H9 (cell line): Measurements from ENCODE around the gene MAST4. TPM values are rescaled to one million over a fixed set of nuclear protein-coding genes. Genes with fewer than 3 reads are reported as not detected.

Experiments
- DNase-seq: peaks from one replicate; pipeline ENCODE4 v3.0.0-alpha.2; 2017
- H2AFZ ChIP-seq: one replicate; pipeline ENCODE4 v1.6.1; 2013; ENCODE audit warnings: mild to moderate bottlenecking, low read length, control low read depth, moderate library complexity
- H2AK5ac ChIP-seq: 2 replicates; pipeline ENCODE4 v1.6.1; 2013; ENCODE audit warnings: low read length, control low read depth, mixed read lengths; ENCODE audit not compliant: insufficient read length
- H2BK120ac ChIP-seq: one replicate; pipeline ENCODE4 v1.6.1; 2013; ENCODE audit warnings: low read depth, mild to moderate bottlenecking, low read length, control low read depth, inconsistent platforms; ENCODE audit not compliant: poor library complexity, severe bottlenecking
- H2BK12ac ChIP-seq: 2 replicates; pipeline ENCODE4 v1.6.1; 2013; ENCODE audit warnings: low read length, control low read depth, mixed read lengths, low read depth; ENCODE audit not compliant: insufficient read length
- H2BK15ac ChIP-seq: 2 replicates; pipeline ENCODE4 v1.6.1; 2013; ENCODE audit warnings: low read depth, low read length, control low read depth
- H2BK20ac ChIP-seq: one replicate; pipeline ENCODE4 v1.6.1; 2013; ENCODE audit warnings: low read depth, mild to moderate bottlenecking, low read length, control low read depth, inconsistent platforms; ENCODE audit not compliant: poor library complexity, severe bottlenecking
- H2BK5ac ChIP-seq: 2 replicates; pipeline ENCODE4 v1.6.1; 2013; ENCODE audit warnings: low read length, control low read depth, mixed read lengths; ENCODE audit not compliant: insufficient read length
- H3K14ac ChIP-seq: 2 replicates; pipeline ENCODE4 v1.6.1; 2013; ENCODE audit warnings: low read length, control low read depth; ENCODE audit not compliant: insufficient read depth
- H3K18ac ChIP-seq: 2 replicates; pipeline ENCODE4 v1.6.1; 2013; ENCODE audit warnings: low read depth, mild to moderate bottlenecking, mixed read lengths, low read length, control low read depth; ENCODE audit not compliant: insufficient read length
- H3K23ac ChIP-seq: 2 replicates; pipeline ENCODE4 v1.6.1; 2013; ENCODE audit warnings: low read length, control low read depth, mixed read lengths, low read depth; ENCODE audit not compliant: insufficient read length
- H3K23me2 ChIP-seq: 2 replicates; pipeline ENCODE4 v1.6.1; 2013; ENCODE audit warnings: low read depth, mild to moderate bottlenecking, mixed read lengths, low read length, control low read depth; ENCODE audit not compliant: insufficient read length, poor library complexity, severe bottlenecking
- H3K27ac ChIP-seq: 2 replicates; pipeline ENCODE4 v1.5.1; 2013; ENCODE audit warnings: low read length, control low read depth, mixed read lengths, low read depth; ENCODE audit not compliant: insufficient read length
- H3K27me3 ChIP-seq: 2 replicates; pipeline ENCODE4 v1.6.1; 2013; ENCODE audit warnings: low read length, control low read depth, inconsistent platforms; ENCODE audit not compliant: insufficient read depth
- H3K4ac ChIP-seq: 2 replicates; pipeline ENCODE4 v1.6.1; 2013; ENCODE audit warnings: low read depth, mild to moderate bottlenecking, control low read depth, inconsistent platforms, low read length, moderate library complexity
- H3K4me1 ChIP-seq: 2 replicates; pipeline ENCODE4 v1.6.1; 2013; ENCODE audit warnings: low read length, control low read depth, inconsistent platforms; ENCODE audit not compliant: insufficient read depth
- H3K4me2 ChIP-seq: 2 replicates; pipeline ENCODE4 v1.6.1; 2013; ENCODE audit warnings: low read length, control low read depth, mixed read lengths; ENCODE audit not compliant: insufficient read length, insufficient read depth
- H3K56ac ChIP-seq: 2 replicates; pipeline ENCODE4 v1.6.1; 2013; ENCODE audit warnings: low read depth, mild to moderate bottlenecking, mixed read lengths, low read length, control low read depth; ENCODE audit not compliant: insufficient read length
- H3K79me1 ChIP-seq: 2 replicates; pipeline ENCODE4 v1.6.1; 2013; ENCODE audit warnings: low read depth, mild to moderate bottlenecking, moderate library complexity, low read length, control low read depth, inconsistent platforms; ENCODE audit not compliant: insufficient read depth, poor library complexity, severe bottlenecking
- H3K79me2 ChIP-seq: 2 replicates; pipeline ENCODE4 v1.6.1; 2013; ENCODE audit warnings: low read length, control low read depth, inconsistent platforms; ENCODE audit not compliant: insufficient read depth
- H3K9ac ChIP-seq: 2 replicates; pipeline ENCODE4 v1.6.1; 2013; ENCODE audit warnings: low read length, control low read depth, mixed read lengths; ENCODE audit not compliant: insufficient read length; ENCODE audit errors: extremely low read depth
- H3K9me3 ChIP-seq: one replicate; pipeline ENCODE4 v1.6.1; 2013; ENCODE audit warnings: low read depth, low read length, inconsistent platforms; ENCODE audit not compliant: control insufficient read depth
- H3T11ph ChIP-seq: one replicate; pipeline ENCODE4 v1.6.1; 2013; ENCODE audit warnings: mild to moderate bottlenecking, low read length, control low read depth, inconsistent platforms
- H4K20me1 ChIP-seq: one replicate; pipeline ENCODE4 v1.6.1; 2013; ENCODE audit not compliant: control insufficient read depth, insufficient read length, insufficient read depth
- H4K5ac ChIP-seq: 2 replicates; pipeline ENCODE4 v1.6.1; 2013; ENCODE audit warnings: low read depth, mild to moderate bottlenecking, mixed read lengths, low read length, control low read depth; ENCODE audit not compliant: insufficient read length
- H4K8ac ChIP-seq: replicated peaks from 2 replicates; pipeline ENCODE4 v1.6.1; 2013; ENCODE audit warnings: low read length, control low read depth, mixed read lengths, low read depth; ENCODE audit not compliant: insufficient read length
- H4K91ac ChIP-seq: 2 replicates; pipeline ENCODE4 v1.6.1; 2013; ENCODE audit warnings: low read depth, mild to moderate bottlenecking, moderate library complexity, mixed read lengths, low read length, control low read depth; ENCODE audit not compliant: insufficient read length
- H3K27ac Mint-ChIP-seq, 3 experiments: 2 replicates in 2 of 3; 3 replicates in 1 of 3; pipeline ENCODE4 v1.8.0; 2020 to 2021; ENCODE audit warnings: mixed read lengths in 3 of 3, mild to moderate bottlenecking in 1 of 3, moderate library complexity in 1 of 3
- H3K27me3 Mint-ChIP-seq: 2 replicates; pipeline ENCODE4 v1.8.0; 2021; ENCODE audit warnings: low read depth, mild to moderate bottlenecking, moderate library complexity, mixed read lengths
- H3K36me3 Mint-ChIP-seq, 3 experiments: 2 replicates in 2 of 3; 3 replicates in 1 of 3; pipeline ENCODE4 v1.8.0; 2020 to 2021; ENCODE audit warnings: low read depth in 3 of 3, mixed read lengths in 3 of 3; ENCODE audit not compliant: insufficient read depth in 1 of 3
- H3K4me1 Mint-ChIP-seq, 2 experiments: 2 replicates each; pipeline ENCODE4 v1.8.0; 2020; ENCODE audit warnings: mixed read lengths in 2 of 2
- H3K4me3 Mint-ChIP-seq, 2 experiments: 2 replicates in 1 of 2; 3 replicates in 1 of 2; pipeline ENCODE4 v1.8.0; 2020 to 2021; ENCODE audit warnings: mild to moderate bottlenecking in 2 of 2, mixed read lengths in 2 of 2, moderate library complexity in 1 of 2
- H3K9me3 Mint-ChIP-seq, 2 experiments: 2 replicates in 1 of 2; 3 replicates in 1 of 2; pipeline ENCODE4 v1.8.0; 2020; ENCODE audit warnings: mild to moderate bottlenecking in 2 of 2, mixed read lengths in 2 of 2, moderate library complexity in 1 of 2
- CTCF ChIP-seq: fragments of 200-600 bp; sonication (generic); conservative IDR thresholded peaks from 3 replicates; pipeline ENCODE4 v1.8.0; 2021; ENCODE audit warnings: antibody characterized with exemption, mild to moderate bottlenecking
- WGBS: extraction: QIAGEN DNeasy Blood & Tissue Kit; methylation state at CpG from one replicate; pipeline ENCODE4 v1.1.7; 2013; ENCODE audit warnings: missing lambda C conversion rate, low lambda C conversion rate, mixed read lengths; ENCODE audit not compliant: insufficient read length; ENCODE audit errors: extremely low coverage; 5-methylcytosine and 5-hydroxymethylcytosine counted together
- total RNA-seq: library from RNA; stranded (reverse); gene quantifications from 2 replicates; pipeline ENCODE4 v1.2.1, GENCODE V29; 2021

The MAST4 gene
- total RNA-seq, 1 experiment from 2014 or later = 3.7 TPM

- Histone ChIP-seq H3K4me2 (no peak overlapping the region), H3K14ac (no peak overlapping the region), H4K5ac (no peak overlapping the region), H3K9ac (no peak overlapping the region), H2BK120ac (no peak overlapping the region), H4K20me1 (no peaks in the 10 kb centered on the region), H2BK12ac (no peak overlapping the region), H3K18ac (no peak overlapping the region), H3K4ac (no peak overlapping the region), H2AK5ac (no peak overlapping the region), H3K27ac (no peak overlapping the region), H3K56ac (no peak overlapping the region), H4K91ac (no peak overlapping the region), H3K4me1 (no peaks in the 10 kb centered on the region), H4K8ac (no peak overlapping the region), H3K79me1 (no peaks in the 10 kb centered on the region), H3K23ac (no peak overlapping the region), H3T11ph (no peak overlapping the region), H2BK5ac (no peak overlapping the region), H2BK20ac (no peak overlapping the region), H3K9me3 (no peaks in the 10 kb centered on the region), H2BK15ac (no peak overlapping the region), H3K23me2 (no peaks in the 10 kb centered on the region), H2AFZ (no peak overlapping the region), H3K79me2 (no peaks in the 10 kb centered on the region), H3K27me3 (no peaks in the 10 kb centered on the region)
- Mint-ChIP-seq H3K27ac (no peak overlapping the region), H3K27me3 (no peaks in the 10 kb centered on the region), H3K4me1 (peaks cover 12% of the 10 kb centered on the region in 2 experiments), H3K9me3 (no peaks in the 10 kb centered on the region), H3K4me3 (no peak overlapping the region), H3K36me3 (no peaks in the 10 kb centered on the region)
- TF ChIP-seq CTCF = no peak
- no peak for DNase-seq
- no CpG with 5 or more reads among the region's 2 CpGs for WGBS
Measured at GRCh38 chr5:66991746-66992145, 395.6 kb downstream of the MAST4 start.
